SIG-M5 treated with dmso at 0.1 percent for 504 hours (cell line): Measurements from ENCODE around the gene WFIKKN1.
A peak's percentile ranks its signal among the peaks of the same experiment; 100 is the strongest.

Experiments used
- DNase-seq: peaks from one replicate; lab custom pipeline; 2025; ENCODE audit not compliant: unreplicated experiment; lab: John Stamatoyannopoulos, UW

WFIKKN1 gene

DNA sequence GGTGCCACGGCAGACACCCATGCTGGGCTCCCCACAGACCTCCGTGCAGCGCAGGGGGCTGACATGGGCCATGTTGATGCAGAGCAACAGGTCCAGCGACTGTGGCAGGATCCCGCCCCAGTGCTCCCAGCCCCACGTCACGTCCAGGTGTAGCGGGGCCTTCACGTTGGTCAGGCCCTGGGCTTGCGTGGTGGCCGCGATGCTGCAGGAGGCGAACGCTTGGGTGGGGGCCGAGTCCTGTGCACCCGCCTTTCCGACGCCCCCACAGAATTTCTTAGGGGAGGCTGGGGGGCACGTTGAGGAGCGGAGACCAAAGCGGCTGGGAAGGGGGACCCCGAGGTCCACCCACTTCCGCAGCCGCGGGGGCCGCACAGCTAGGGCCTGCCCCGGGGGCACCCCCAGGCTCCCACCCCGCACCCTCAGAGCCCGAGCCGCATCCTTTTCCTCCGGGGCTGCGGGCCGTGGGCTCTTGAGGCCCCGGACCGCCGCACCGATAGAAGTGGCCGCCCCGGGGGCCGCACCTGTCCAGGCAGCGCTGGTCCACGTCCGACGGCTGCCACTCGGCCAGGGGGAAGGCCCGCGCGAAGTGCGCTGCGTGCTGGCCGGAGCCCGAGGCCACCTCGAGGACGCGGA, 4.9 kb downstream of the WFIKKN1 start:
- DNase-seq = no peak

DNA sequence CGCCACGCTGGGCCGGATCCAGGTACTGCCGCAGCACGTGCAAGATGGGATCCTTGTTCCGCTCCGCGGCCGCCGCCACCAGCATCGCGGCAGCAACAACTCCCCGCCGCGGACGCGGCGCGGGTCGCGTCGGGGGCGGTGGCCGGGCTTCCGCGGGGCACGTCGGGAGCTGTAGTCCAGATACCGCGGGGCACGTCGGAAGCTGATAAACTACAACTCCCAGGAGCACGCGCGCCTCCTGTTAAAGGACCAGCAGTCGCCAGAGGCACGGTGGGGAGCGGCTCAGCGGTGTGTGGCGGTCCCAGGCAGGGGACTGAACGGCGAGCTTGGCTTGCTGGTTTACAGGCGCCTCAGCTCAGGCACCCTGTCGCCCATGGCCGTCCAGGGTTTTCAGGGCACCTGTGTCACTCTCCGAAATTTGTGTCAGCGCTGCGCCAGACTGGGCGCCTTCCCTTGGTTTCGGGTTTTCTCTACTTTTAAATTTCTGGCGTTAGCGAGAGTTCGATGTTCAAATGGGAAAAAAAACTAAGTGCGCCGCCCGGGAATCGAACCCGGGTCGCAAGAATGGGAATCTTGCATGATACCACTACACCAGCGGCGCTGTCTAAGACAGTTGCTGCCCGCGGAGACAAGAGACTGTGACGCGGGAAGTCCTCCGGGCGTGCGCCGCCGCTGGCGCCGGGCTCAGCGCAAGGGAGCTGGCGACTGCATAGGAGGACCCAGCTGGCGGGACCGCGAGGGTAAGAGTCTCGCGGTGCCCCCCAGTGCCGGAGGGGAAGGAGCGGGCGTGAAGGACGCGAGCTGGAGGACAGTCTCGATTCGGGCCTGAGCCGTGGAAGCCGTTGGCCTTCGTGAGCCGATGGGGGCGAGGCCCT, 5.7 kb downstream of the WFIKKN1 start, which contains the start of gene METTL26:
TSS of gene METTL26 (minus strand) at position 100 of the 875 bp plus-strand sequence. CDS start at position 85, 15 bp downstream.
- peak; percentile 94 for DNase-seq

DNA sequence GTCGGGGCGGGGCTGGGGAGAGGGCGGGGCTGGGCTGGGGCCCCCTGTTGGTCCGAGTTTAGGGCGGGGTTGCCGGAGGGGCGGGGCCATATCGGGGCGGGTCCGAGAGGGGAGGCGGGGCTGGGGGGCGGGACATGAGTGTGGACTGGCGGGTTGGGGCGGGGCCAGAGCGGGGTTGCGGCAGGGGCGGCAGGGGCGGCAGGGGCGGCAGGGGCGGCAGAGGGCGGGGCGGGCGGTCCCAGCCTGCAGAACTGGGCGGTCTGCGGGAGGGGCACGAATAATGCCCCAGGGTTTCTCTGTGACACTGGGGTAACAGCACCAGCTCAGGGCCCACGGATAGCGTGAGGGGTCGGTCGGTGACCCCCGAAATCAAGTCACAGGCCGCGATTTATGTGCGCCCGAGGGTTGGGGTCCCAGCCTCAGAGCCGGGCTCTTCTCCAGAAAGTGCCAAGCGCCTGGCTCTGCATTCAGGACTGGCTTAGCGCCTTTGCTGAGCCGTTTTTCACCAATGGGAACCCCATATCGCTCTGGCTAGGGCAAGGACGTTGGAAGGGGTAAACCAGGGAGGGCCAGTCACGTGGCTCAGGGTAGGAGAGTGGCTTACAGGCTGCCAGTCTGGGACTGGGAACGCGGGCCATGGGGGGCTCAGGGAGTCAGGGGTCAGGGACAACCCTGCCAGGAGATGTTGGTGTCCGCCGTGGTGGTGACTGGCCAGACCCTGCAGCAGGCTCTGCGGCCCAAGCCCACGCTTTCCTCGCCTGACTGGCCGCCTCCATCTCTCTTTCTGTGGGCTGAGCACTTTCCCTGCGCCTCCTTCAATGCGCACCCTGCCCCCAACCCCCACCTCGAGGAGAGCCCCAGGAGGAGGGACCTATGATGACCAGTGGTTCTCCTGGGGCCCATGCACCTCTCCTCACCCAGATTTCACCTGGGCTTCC, 6.6 kb downstream of the WFIKKN1 start:
- peak; percentile 80 for DNase-seq

DNA sequence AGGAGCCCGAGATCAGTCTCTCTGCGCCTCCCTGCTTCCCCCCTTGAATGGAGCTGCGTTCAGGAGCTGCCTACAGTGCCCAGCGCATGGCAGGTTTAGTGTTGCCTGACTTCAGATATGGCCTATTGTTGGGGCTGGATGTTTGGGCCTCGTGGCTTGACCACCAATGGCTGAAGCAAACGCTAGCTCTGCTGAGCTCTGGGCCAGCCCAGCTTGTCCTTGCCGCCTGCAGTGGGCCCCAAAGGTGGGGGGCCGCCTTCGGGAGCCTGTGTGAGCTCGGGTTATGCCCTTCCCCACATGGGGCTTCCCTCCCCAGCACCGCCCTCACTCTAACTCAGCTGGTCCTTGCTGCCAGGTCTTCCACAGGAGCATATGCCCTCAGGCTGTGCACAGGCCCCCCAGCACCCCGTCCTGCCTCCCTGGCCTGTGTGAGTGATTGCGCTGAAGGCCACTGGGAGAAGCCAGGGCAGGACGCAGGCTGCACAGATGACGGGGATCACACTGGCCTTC, 7.3 kb downstream of the WFIKKN1 start:
- no peak for DNase-seq

DNA sequence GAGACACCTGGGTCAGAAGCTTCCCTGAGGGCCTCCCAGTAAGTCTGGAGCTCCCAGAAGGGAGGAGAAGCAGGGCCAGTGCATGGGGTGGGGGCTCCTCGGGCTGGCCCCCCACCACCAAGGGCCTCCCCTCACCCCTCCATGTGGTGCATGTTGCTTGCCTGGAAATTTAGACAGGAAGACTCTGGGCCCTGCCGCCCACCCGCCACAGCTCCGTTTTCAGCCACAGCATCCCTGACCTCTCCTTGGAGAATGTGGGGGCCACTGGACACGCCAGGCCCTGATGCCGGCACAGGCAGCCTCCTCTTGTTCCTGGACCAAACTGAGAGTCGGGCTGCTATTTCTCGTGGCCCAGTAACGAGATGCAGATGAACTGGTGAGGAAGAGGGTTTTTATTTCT, 8.1 kb downstream of the WFIKKN1 start:
- DNase-seq = no peak

DNA sequence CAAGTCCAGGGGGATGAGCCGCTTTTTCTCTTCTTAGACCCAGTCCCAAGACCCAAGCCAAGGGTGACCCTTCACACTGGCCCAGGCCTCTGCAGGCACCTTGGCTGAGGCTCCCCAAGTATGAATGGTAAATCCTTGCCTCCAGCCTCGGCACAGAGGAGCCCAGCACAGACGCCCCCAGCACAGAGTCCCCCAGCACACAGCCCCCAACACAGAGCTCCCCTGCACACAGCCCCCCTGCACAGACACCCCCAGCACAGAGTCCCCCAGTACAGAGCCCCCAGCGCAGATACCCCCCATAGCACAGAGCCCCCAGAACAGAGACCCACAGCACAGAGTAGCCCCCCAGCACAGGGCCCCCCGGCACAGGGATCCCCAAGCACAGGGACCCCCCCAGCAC, 9.8 kb downstream of the WFIKKN1 start:
- no peak for DNase-seq

DNA sequence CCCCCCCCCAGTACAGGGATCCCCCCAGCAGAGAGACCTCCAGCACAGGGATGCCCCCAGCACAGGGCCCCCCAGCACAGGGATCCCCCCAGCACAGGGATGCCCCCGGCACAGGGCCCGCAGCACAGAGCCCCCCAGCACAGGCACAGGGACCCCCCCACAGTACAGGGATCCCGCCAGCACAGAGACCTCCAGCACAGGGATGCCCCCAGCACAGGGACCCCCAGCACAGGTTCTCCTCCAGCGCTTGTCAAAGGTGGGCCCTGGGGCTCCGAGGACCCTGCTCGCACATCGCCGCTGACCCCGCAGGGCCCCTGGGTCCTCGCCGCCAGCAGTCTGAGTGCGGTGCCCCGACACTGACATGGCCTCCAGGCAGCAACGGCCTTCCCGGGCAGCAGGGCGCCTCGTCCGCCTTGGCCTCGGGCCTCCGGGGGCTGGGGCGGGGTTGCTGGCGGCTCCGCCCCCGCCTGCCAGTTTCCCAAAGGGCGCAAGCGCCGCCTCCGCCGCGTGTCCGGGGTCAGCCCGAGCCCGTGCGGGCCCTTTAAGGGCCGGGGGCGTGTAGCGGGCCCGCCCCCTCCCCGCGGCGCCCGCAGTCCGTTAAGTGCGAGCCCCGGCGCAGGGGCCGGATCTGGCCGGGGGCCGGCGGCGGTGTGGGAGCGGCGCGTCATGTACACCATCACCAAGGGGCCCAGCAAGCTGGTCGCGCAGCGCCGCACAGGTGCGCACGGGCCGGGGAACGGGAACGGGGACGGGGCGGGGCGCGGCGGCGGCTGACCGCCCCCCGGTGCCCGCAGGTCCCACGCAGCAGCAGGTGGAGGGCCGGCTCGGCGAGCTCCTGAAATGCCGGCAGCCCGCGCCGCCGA, 10.8 kb downstream of the WFIKKN1 start, which contains the start of gene MCRIP2:
TSS of gene MCRIP2 (plus strand) at position 503 of the 863 bp plus-strand sequence. CDS start at position 667, 164 bp downstream.
- DNase-seq = peak; percentile 62

DNA sequence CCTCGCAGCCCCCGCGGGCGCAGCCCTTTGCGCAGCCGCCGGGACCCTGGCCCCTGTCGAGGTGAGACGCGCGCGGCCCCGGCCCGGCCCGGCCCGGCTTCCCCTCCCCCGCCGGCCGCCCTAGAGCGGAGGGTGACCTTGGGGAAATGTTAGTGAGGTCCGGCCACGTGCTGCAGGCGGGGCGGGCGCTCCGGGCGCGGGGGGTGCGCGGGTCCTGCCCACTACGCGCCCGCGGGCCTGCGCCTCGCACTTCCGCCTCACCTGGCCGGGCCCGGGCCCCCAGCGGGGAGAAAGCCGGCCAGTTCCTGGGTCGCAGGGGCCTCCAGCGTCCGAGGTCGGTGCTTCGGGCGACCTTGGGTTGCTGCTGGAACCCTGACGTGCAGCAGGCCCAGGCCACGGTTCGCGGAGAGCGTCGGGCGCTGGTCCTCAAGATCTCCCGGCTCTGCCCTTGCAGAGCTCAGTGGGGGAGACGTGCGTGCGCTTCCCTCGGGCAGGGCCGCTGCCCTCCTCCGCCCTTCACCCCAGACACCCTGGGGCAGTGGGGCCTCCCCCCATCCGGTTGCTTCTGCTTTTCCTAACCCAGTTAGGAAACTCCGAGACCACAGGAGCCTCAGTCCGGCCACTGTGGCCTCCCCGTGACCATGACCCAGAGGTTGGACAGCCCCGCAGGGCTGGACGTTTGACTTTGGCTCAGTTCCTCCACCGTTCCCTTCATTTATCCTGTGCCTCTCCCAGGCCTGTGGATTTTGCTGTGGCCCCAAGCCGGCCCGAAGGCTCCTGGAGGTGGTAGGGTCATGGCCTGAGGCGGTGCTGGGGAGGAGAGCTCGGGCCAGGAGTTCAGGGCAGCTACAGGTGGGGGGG, 11.6 kb downstream of the WFIKKN1 start:
- DNase-seq = peak; percentile 58

DNA sequence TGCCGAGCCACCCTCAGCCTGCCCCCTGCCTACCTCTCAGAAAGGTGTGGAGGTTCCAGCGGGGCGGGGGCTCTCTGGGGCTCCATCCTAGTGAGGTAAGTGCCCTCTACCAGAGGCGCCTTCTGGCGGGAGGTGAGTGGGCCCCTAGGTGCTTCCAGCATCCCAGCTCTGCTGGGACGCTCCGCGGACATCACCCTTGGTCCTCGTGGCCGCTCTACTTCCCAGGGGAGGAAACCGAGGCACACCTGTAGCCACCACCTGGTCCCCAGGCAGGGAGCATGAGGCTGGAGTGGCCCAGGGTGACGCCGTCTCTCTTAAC, 12.2 kb downstream of the WFIKKN1 start:
- no peak for DNase-seq

DNA sequence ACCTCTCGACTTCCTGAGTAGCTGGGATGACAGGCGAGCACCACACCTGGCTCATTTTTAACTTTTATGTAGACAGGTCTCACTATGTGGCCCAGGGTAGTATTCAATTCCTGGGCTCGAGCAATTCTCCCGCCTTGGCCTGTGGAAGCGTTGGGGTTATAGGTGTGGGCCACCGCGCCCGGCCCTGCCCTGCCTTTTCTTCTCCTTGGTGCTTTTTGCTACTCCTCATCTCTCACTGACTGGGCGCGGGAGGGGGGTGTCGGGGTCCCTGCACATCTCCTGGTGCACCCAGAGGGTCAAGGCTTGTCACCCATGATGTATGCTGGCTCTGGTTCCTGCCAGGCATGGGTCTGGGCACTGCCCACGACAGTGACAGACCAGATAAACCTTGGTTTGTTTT, 13.8 kb downstream of the WFIKKN1 start:
- no peak for DNase-seq

DNA sequence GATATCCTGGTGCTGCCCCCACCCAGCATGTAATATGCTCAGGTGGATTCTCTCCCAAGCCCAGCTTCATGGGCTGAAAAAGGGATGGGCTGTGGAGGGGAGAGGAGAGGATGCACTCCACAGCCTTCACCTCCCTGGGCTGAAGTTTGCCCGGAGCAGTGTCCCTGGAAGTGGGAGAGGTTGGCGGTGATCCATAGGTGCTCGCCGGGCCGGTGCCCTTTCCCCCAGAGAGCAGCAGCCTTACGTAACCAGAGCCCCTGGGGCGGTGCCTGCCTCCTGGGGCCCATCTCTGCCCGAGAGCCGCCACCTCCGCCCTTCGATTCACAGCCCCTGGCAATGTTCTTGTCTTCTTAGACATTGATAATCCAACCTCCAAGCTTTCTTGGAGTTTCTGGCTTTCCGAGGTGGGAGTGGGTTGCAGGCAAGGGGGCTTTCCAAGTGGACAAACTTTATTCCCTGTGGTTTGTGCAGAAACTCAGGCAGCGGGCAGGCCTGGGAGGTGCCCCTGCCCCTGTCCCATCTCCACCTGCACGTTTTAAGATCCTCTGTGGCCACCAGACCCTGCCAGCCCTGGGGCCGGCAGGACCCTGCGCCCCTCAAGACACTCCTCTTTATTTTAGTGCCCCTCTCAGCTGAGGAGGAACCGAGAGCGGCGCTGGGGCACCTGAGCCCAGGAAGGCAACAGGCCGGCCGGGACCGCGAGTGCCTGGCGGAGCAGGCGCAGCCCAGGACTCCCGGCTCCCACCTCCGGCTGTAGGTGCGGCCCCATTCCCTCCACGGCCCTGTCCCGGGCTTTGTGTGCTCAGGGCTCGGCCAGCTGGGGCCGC, 15.3 kb downstream of the WFIKKN1 start:
- no peak for DNase-seq

DNA sequence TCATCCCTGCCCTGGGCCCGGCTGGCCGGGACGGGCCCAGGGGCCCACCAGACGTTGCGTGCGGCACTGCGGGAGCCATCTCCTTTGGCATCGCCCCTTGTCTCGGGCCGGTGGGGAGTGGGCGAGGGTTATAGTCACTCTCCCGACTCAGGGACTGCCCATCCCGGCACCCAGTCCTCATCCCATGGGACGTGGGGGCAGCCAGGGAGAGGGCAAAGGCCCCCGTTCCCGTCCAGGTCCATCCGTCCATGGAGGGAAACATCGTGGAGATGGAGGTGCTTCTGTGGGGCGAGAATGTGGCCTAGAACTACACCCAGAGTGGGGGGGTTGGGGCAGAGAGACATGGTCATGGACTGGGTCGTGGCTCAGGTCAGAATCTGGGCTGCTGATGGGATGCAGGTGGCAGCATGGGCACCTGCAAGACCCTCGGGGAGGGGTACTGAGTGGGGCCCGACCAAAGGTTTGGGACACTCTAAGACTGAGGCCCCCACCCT, 15.9 kb downstream of the WFIKKN1 start:
- DNase-seq = no peak

DNA sequence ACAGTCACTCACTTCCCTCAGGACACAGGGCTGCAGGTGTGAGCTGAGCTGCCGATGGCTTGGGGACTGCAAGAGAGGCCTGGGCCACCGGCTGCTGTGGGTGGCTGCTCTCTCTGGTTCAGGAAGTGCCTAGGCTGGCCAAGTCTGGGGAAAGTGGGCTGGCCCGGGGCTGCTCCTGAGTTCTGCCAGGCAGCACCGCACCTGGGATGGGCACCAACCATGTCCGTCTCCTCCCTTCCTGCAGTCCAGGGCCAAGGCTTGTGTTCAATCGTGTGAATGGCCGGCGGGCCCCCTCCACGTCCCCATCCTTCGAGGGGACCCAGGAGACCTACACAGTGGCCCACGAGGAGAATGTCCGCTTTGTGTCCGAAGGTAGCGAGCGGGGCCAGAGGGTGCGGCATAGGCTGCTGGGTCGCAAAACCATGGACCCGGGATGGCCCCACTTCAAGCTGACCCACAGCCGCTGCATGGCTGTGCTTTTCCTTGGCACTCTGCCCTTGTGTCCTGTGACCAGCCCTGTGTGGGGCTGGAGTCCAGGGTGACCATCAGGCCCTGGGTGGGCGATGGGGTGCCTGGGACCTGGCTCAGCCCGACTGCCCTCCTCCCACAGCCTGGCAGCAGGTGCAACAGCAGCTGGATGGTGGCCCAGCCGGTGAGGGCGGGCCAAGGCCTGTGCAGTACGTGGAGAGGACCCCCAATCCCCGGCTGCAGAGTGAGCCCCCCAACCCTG, 16.6 kb downstream of the WFIKKN1 start:
- DNase-seq = no peak

DNA sequence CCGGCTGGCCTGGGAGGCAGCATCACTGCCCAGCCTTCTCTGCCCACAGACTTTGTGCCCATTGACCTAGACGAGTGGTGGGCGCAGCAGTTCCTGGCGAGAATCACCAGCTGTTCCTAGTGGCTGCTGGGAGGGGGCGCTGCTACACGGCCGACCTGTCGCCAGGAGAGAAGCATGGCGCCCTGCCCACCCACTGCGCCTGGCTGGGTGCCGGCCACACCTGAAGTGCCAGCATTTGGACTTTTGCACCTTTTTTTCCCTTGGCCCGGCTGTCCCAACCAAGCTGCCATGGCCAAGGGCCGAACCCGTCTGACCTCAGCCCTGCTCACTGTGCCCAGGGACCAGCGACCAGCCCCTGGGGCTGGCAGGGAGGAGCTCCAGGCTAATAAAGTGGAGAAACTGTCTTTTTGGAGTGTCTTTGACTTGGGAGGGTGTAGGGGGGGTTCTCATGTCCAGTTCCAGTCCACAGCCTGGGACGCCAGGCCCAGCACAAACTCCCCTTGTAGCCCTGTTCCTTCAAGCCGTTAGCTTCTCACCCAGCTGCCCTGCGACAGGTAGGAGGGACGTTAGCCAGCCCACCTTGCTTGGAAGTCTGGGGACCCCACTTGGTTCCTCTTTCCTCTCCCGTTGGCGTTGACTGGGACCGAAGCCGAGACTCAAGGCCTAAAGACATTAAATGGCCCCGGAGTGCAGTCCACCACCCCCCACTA, 17.4 kb downstream of the WFIKKN1 start:
- peak; percentile 17 for DNase-seq

DNA sequence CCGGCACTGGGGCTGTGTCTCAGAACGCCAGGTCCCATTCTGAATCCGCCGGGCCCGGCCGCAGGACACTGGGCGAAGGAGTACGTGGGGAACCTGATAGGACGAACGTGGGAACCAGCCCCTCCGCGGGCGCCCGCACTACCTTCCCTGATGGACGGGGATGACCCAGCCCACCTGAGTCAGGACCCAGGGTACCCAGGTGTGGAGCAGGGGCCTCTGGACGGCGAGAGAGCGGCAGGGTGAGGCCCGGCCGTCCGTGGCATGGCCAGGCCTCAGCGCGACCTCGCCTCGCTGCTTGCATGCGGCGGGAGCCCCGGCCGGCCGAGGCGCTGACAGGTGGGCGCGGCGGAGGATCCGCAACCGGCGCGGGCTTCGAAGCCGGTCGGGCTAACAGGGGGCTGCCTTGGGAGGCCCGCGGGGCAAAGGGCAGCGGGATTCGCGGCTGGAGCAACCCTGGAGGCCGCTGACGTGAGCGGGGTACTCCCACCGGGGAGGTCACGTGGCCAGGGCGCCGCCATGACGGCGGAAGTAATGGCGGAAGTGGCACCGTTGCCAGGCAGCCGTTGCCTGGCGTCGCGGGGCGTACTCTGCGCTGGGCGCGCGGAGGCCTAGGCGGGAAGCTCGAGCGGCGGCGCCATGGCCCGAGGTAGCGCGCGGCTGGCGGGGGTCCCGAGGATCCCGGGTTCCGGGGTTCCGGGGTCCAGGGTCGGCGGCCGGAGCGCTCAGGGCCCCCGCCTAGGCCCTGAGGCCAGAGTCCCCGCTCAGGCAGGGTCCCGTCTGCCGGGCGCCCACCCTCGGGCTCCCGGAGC, 18.2 kb downstream of the WFIKKN1 start, which contains the start of gene WDR90:
TSS of gene WDR90 (plus strand) at position 585 of the 809 bp plus-strand sequence. CDS start at position 637, 52 bp downstream.
- DNase-seq = peak; percentile 87

DNA sequence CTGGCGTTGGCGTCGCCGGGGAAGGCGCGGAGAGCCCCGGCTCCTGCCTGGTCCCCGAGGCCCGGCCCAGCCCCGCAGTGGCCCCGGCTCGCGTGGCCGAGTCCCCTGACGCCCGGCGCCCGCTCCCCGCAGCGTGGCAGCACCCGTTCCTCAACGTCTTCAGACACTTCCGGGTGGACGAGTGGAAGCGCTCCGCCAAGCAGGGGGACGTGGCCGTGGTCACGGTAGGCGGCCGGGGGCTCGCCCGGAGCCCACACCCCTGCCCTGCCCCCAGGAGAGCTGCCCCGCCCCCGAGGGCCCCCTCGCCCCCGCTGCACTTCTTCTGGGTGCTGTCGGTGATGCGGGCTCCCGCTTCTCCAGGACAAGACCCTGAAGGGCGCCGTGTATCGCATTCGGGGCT, 18.8 kb downstream of the WFIKKN1 start:
- DNase-seq = peak; percentile 27
